GM23248 (cell line): Measurements from ENCODE around the gene DIPK1B. TPM values are rescaled to one million over a fixed set of nuclear protein-coding genes. Genes with fewer than 3 reads are reported as not detected.

Experiments
- DNase-seq: peaks from one replicate; pipeline ENCODE4 v3.0.0-alpha.2; 2015
- H2AFZ ChIP-seq: fragments of 200-600 bp; sonication (generic); 2 replicates; pipeline ENCODE4 v1.6.1; 2016; ENCODE audit warnings: antibody characterized with exemption
- H3F3A ChIP-seq: fragments of 200-600 bp; sonication (generic); 2 replicates; pipeline ENCODE4 v1.6.1; 2016; ENCODE audit warnings: mild to moderate bottlenecking, antibody characterized with exemption, mixed run types; ENCODE audit not compliant: insufficient read depth
- H3K27ac ChIP-seq: fragments of 200-600 bp; sonication (generic); 2 replicates; pipeline ENCODE4 v1.5.1; 2016; ENCODE audit warnings: mild to moderate bottlenecking
- H3K27me3 ChIP-seq: fragments of 200-600 bp; sonication (generic); replicated peaks from 2 replicates; pipeline ENCODE4 v1.6.1; 2016; ENCODE audit warnings: mild to moderate bottlenecking; ENCODE audit not compliant: insufficient read depth
- H3K36me3 ChIP-seq: fragments of 200-600 bp; sonication (generic); 2 replicates; pipeline ENCODE4 v1.6.1; 2016; ENCODE audit warnings: low read depth, mild to moderate bottlenecking
- H3K4me1 ChIP-seq: fragments of 200-600 bp; sonication (generic); 2 replicates; pipeline ENCODE4 v1.6.1; 2016; ENCODE audit warnings: mild to moderate bottlenecking; ENCODE audit not compliant: insufficient read depth
- H3K4me2 ChIP-seq: fragments of 200-600 bp; sonication (generic); one replicate; pipeline ENCODE4 v1.6.1; 2016; ENCODE audit warnings: mild to moderate bottlenecking; ENCODE audit not compliant: unreplicated experiment
- H3K4me3 ChIP-seq: fragments of 200-600 bp; sonication (generic); 2 replicates; pipeline ENCODE4 v1.5.1; 2016; ENCODE audit warnings: mild to moderate bottlenecking
- H3K79me2 ChIP-seq: fragments of 200-600 bp; sonication (generic); 2 replicates; pipeline ENCODE4 v1.6.1; 2016; ENCODE audit warnings: mild to moderate bottlenecking; ENCODE audit not compliant: insufficient read depth
- H3K9ac ChIP-seq: fragments of 200-600 bp; sonication (generic); 2 replicates; pipeline ENCODE4 v1.6.1; 2016; ENCODE audit warnings: mild to moderate bottlenecking
- H3K9me2 ChIP-seq: fragments of 200-600 bp; sonication (generic); 2 replicates; pipeline ENCODE4 v1.6.1; 2016; ENCODE audit warnings: mixed run types, mild to moderate bottlenecking, moderate library complexity; ENCODE audit not compliant: insufficient read depth
- H3K9me3 ChIP-seq: fragments of 200-600 bp; sonication (generic); one replicate; pipeline ENCODE4 v1.6.1; 2017; ENCODE audit warnings: low read depth
- H4K20me1 ChIP-seq: fragments of 200-600 bp; sonication (generic); 2 replicates; pipeline ENCODE4 v1.6.0; 2016; ENCODE audit not compliant: insufficient read depth
- EZH2 ChIP-seq: fragments of 200-600 bp; sonication (generic); IDR thresholded peaks from 2 replicates; pipeline ENCODE4 v1.6.1; 2018; ENCODE audit warnings: antibody characterized with exemption, mild to moderate bottlenecking; ENCODE audit not compliant: insufficient read depth, poor library complexity, severe bottlenecking
- EZH2phosphoT487 ChIP-seq: fragments of 200-600 bp; sonication (generic); IDR thresholded peaks from 2 replicates; pipeline ENCODE4 v1.6.1; 2018; ENCODE audit warnings: antibody characterized with exemption, moderate library complexity, mild to moderate bottlenecking, low read depth; ENCODE audit not compliant: insufficient read depth
- WGBS, 2 experiments: methylation state at CpG; one replicate each; pipeline ENCODE4 v1.1.6; 2015 to 2017; ENCODE audit warnings: low lambda C conversion rate in 2 of 2, low coverage in 1 of 2; ENCODE audit errors: missing lambda C conversion rate in 2 of 2; 5-methylcytosine and 5-hydroxymethylcytosine counted together
- in situ Hi-C: fragments of 300-500 bp; cut with MboI; formaldehyde crosslinking; loops from 2 replicates; pipeline ENCODE4 v1.15.0; 2020
- polyA plus RNA-seq: library from polyadenylated mRNA; unstranded; fragments of >200 nt; fragmentation: Nextera tagmentation; extraction: Ambion mirVana; gene quantifications from 2 replicates; pipeline ENCODE4 v1.2.1, GENCODE V29; 2016
- total RNA-seq: library from RNA; depleted of rRNA; stranded (reverse); fragments of >200 nt; shearing (Covaris generic); gene quantifications from 2 replicates; pipeline ENCODE4 v1.2.3, GENCODE V29; 2014

Gene DIPK1B
- total and polyA plus RNA-seq, 2 experiments from 2014 or later = not detected

- DNase-seq = no peak
- H3K9me3 ChIP-seq = no peaks in the 10 kb centered on the region
- H3K9ac ChIP-seq = no peak overlapping the region
- in situ Hi-C loops = no loop called here
- H3K36me3 ChIP-seq = no peaks in the 10 kb centered on the region
- H3K4me3 ChIP-seq = no peak overlapping the region
- H2AFZ ChIP-seq = no peak overlapping the region
- H4K20me1 ChIP-seq = no peaks in the 10 kb centered on the region
- 61 to 68% methylated on average over 16 of the region's 16 CpGs for WGBS, 2 experiments
- H3F3A ChIP-seq = 0 out of 2 replicates have a peak, but pooled peaks cover 4% of the 10 kb centered on the region
- no peak overlapping the region for H3K27ac ChIP-seq
- TF ChIP-seq EZH2 = no peak
- no peak for TF ChIP-seq EZH2phosphoT487
- H3K4me1 ChIP-seq = peaks cover 4% of the 10 kb centered on the region; the same call in 1 of the 2 replicates
- no peaks in the 10 kb centered on the region for H3K27me3 ChIP-seq
- H3K79me2 ChIP-seq = peaks cover 35% of the 10 kb centered on the region
- no peaks in the 10 kb centered on the region for H3K9me2 ChIP-seq
- no peak overlapping the region for H3K4me2 ChIP-seq
Observed at GRCh38 chr9:136732444-136733178, 20.2 kb downstream of the DIPK1B start.

- Histone ChIP-seq H3K27ac (no peak overlapping the region), H3K9me2 (no peaks in the 10 kb centered on the region), H2AFZ (no peak overlapping the region), H3K4me2 (no peak overlapping the region), H3K9ac (no peak overlapping the region), H3K4me3 (no peak overlapping the region), H3K4me1 (peaks cover 4% of the 10 kb centered on the region; the same call in 1 of the 2 replicates), H3K79me2 (peaks cover 32% of the 10 kb centered on the region), H3K36me3 (no peaks in the 10 kb centered on the region), H3K9me3 (no peaks in the 10 kb centered on the region), H3F3A (0 out of 2 replicates have a peak, but pooled peaks cover 4% of the 10 kb centered on the region), H4K20me1 (no peaks in the 10 kb centered on the region), H3K27me3 (peaks cover 5% of the 10 kb centered on the region; the same call in 1 of the 2 replicates)
- no peak for DNase-seq
- TF ChIP-seq EZH2 (no peak), EZH2phosphoT487 (no peak)
- WGBS, 2 experiments = 74 to 77% methylated on average over 12 of the region's 12 CpGs
- in situ Hi-C loops = no loop called here
Observed at GRCh38 chr9:136733611-136734010, 21.2 kb downstream of the DIPK1B start.

- Histone ChIP-seq H3K4me2 (no peak overlapping the region), H3F3A (no peaks in the 10 kb centered on the region), H3K79me2 (peaks cover 22% of the 10 kb centered on the region), H3K4me1 (no peaks in the 10 kb centered on the region), H3K9ac (no peak overlapping the region), H3K9me3 (no peaks in the 10 kb centered on the region), H2AFZ (no peak overlapping the region), H3K27me3 (peaks cover 8% of the 10 kb centered on the region; the same call in 1 of the 2 replicates), H3K27ac (no peak overlapping the region), H4K20me1 (no peaks in the 10 kb centered on the region), H3K4me3 (no peak overlapping the region), H3K9me2 (no peaks in the 10 kb centered on the region), H3K36me3 (no peaks in the 10 kb centered on the region)
- no peak for DNase-seq
- TF ChIP-seq EZH2phosphoT487 (no peak), EZH2 (no peak)
- in situ Hi-C loops = no loop called here
- WGBS, 2 experiments = 75 to 79% methylated on average over 12 of the region's 12 CpGs
Observed at GRCh38 chr9:136734837-136735496, 22.6 kb downstream of the DIPK1B start.

- H3K27ac ChIP-seq = no peak overlapping the region
- in situ Hi-C loops = no loop called here
- H3K27me3 ChIP-seq = peaks cover 11% of the 10 kb centered on the region; the same call in 1 of the 2 replicates
- no peak for TF ChIP-seq EZH2
- TF ChIP-seq EZH2phosphoT487 = no peak
- no peak overlapping the region for H2AFZ ChIP-seq
- no peaks in the 10 kb centered on the region for H3K36me3 ChIP-seq
- H3K9me3 ChIP-seq = no peaks in the 10 kb centered on the region
- H3K4me1 ChIP-seq = no peaks in the 10 kb centered on the region
- no peak overlapping the region for H3K9ac ChIP-seq
- H3K4me2 ChIP-seq = no peak overlapping the region
- H4K20me1 ChIP-seq = no peaks in the 10 kb centered on the region
- peaks cover 12% of the 10 kb centered on the region for H3K79me2 ChIP-seq
- DNase-seq = no peak
- H3K4me3 ChIP-seq = no peak overlapping the region
- no peaks in the 10 kb centered on the region for H3K9me2 ChIP-seq
- no peaks in the 10 kb centered on the region for H3F3A ChIP-seq
- 69 to 70% methylated on average over 19 to 21 of the region's 21 CpGs for WGBS, 2 experiments
Observed at GRCh38 chr9:136735812-136736480, 23.6 kb downstream of the DIPK1B start.
